GM15510 (cell line): ENCODE data around the gene ABL1.

ENCODE experiments used
- POLR2A ChIP-seq: IDR thresholded peaks from 3 replicates; pipeline ENCODE4 v1.6.1; 2011; ENCODE audit warnings: borderline replicate concordance; ENCODE audit not compliant: insufficient read length; ENCODE audit errors: extremely low read depth

Gene ABL1

GRCh38 chr9:130905902-130906734 lies 71.1 kb downstream of the ABL1 start:
- no peak for TF ChIP-seq POLR2A

DNA sequence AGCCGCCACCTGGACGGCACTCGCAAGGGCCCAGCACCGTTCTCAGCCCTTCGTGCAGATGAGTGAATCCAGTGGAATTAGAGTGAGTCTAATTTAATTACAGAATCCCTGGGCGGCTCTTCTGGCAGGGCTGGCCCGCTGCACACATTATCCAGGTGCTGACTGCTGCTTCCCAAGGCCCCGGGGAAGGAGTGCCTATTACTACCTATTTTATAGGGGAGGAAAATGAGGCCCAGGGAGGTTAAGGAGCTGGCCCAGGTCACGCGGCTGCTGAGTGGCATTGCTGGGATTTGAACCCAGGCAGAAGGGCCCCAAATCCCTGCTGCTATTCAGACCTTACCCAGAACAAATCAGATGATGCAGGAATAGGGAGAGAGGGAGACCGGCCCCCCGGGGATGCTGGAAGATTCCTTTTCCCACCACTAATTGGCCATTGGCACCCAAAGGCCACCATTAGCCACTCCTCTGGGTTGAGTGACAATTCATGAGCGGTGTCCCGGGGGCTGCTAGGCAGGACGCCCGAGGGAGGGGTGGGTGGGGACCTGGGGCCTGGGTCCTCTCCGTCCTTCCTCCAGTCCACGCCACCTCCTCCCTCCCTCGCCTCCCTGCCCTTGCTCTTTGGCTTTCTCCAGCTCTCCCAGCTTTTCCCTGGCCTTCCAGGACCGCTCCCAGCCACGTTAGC lies 71.8 kb downstream of the ABL1 start:
- TF ChIP-seq POLR2A: no peak

GRCh38 chr9:130908146-130908877 lies 73.3 kb downstream of the ABL1 start:
- TF ChIP-seq POLR2A: no peak

GRCh38 chr9:130908878-130909355 lies 73.9 kb downstream of the ABL1 start:
- TF ChIP-seq POLR2A: no peak

DNA sequence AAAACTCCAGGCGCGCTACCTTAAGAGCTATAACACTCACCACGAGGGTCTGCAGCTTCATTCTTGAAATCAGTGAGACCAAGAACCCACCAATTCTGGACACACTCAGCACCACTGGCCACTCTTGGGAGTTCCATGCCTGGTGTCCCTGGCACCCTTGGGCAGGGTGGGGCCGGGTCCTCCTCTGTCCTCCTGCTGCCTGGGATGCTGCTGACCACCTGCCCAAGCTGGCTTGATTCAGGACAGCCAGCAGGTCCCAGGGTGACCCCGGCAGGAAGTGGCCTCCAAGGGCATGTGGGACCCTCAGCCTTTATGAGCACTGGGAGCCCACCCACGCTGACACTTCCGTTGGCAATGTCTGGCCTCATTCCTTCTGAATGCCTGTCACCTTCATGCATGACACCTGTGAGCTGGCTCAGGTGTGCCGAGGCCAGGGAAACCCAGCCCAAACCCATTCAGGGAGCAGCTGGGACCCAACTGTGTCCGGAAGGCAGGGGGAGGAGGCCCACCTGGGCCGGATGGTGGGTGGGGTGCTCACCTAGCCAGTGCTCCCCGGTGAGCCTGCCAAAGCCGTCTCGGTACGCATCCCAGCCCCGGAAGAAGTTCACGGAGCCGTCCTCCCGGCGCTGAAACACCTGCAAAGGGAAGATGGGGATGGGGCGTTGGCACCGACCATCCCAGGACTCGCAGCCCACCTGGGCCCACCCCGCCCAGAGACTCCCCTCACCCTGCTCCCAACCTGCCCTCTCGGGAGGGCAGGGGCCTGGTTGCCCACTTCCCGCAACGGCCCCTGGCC lies 76.4 kb downstream of the ABL1 start:
- no peak for TF ChIP-seq POLR2A

DNA sequence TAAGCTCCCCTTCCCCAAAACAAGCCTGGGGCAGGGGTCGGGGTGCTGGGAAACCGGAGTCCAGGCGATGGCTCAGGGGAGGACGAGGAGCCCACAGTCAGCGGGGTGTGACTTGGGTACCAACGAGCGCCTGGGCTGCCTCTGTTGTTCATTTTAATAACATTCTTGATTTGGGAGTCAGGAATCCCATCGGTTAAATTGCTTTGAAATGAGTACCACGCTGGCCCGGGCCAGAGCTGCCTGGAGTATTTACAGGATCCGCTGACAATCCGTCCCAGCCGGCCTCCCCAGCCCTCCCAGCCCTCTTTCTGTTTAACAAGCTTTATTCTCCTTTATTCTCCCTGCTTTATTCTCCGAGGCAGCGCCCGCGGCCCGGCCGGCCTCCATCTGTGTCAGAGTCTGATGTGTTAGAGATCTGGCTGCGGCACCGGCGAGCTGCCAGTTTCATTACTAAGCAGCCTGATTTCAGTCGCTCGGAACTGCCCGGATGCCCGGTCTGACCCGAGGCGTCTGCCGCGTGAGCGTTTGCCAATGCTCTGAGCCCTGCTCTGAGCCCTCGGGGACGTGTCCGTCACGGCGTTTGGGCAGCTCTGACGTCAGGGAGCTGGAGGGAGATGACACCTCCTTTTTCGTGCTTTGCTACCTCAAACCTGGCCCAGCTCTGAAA lies 78.0 kb downstream of the ABL1 start:
- no peak for TF ChIP-seq POLR2A

GRCh38 chr9:130913599-130914416 lies 78.8 kb downstream of the ABL1 start:
- TF ChIP-seq POLR2A: no peak

DNA sequence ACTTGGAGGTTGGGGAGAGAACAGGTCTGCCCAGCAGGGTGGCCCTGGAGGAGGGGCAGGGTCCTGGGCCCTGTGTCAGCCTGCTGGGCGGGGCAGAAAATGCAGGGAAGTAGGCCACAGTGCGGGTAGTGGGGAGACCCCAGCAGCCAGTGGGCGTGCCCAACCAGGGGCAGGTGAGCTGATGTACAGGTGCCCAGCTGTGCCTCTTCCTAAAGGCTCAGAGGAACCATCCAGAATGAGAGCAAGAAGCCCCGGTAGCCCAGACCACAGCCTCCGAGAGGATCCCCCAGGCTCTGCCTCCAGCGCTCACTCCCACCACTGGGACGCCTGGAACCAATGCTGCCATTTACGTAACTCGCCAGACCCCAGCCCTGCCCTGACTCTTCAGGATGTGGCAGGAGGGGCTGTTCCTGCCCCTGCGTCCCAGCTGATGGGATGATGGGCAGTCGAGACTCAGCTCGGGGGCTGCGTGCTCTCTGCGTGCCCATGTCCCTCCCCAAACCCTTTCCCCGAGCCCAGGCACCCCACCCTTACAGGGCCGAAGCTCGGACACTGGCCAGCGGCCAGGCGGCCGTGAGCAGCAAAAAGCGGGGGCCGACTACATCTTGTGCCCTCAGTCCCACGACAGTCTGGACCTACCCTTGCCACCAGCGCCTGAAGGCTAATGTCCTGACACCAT lies 79.5 kb downstream of the ABL1 start:
- TF ChIP-seq POLR2A: no peak

DNA sequence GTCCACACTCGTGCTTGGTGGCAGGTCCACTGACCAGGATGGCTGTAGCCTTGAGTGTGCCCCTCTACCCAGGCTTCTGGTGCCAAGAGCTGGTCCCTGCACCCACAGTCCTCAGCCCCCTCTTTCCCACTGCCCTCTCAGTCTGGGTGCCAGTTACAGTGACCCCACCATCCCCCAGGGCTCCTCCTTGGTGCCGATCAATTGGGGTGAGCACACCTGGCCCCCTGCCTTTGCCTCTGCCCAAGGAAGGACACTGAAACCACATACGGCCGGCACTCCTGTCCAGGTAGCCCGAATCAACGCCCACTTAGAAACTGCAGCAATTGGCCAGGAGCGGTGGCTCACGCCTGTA lies 80.0 kb downstream of the ABL1 start:
- no peak for TF ChIP-seq POLR2A

GRCh38 chr9:130917168-130917960 lies 82.3 kb downstream of the ABL1 start:
- TF ChIP-seq POLR2A: no peak

GRCh38 chr9:130918101-130918825 lies 83.2 kb downstream of the ABL1 start:
- no peak for TF ChIP-seq POLR2A
